Lower leg skin (tissue), 4 donors: Measurements from ENCODE around the gene RSPH9. TPM values are rescaled to one million over a fixed set of nuclear protein-coding genes. Genes with fewer than 3 reads are reported as not detected.
A peak's percentile ranks its signal among the peaks of the same experiment; 100 is the strongest.

Experiments
- DNase-seq, 2 donors: peaks; one replicate each; pipeline ENCODE4 v3.0.0-alpha.2; 2019; ENCODE audit warnings: low spot score in 2 of 2
- H3K4me3 ChIP-seq: fragments of 200-600 bp; sonication (generic); 2 replicates; pipeline ENCODE4 v1.5.1; 2017; ENCODE audit warnings: mild to moderate bottlenecking, low read depth; ENCODE audit not compliant: poor library complexity, severe bottlenecking
- POLR2A ChIP-seq, 2 donors: fragments of 450-650 bp; IDR thresholded peaks; one replicate each; pipeline ENCODE4 v1.6.1; 2016 to 2017; ENCODE audit warnings: antibody characterized with exemption in 2 of 2, mild to moderate bottlenecking in 1 of 2, moderate library complexity in 1 of 2
- WGBS, 2 donors: methylation state at CpG; one replicate each; pipeline ENCODE4 v1.1.5; 2018; 5-methylcytosine and 5-hydroxymethylcytosine counted together
- intact Hi-C: fragments of 100-400 bp; cut with DNase I; formaldehyde crosslinking; loops from one replicate; pipeline ENCODE4 v1.15.0; 2023; ENCODE audit warnings: low total_unique reads
- total RNA-seq, 4 donors: library from RNA; depleted of rRNA; stranded (reverse); fragments of >200 nt; gene quantifications; one replicate each; pipeline ENCODE4 v1.1.0, GENCODE V29; 2016
- TF ChIP-seq, protein P1 (sequence below), 3 donors: fragments of 450-650 bp; IDR thresholded peaks; one replicate each; pipeline ENCODE4 v1.5.1; 2016; ENCODE audit warnings: antibody characterized with exemption in 3 of 3, mild to moderate bottlenecking in 3 of 3, moderate library complexity in 2 of 3

Gene RSPH9
- total RNA-seq, 4 donors from 2014 or later: 0.17 to 0.42 TPM; not detected in 2

DNA sequence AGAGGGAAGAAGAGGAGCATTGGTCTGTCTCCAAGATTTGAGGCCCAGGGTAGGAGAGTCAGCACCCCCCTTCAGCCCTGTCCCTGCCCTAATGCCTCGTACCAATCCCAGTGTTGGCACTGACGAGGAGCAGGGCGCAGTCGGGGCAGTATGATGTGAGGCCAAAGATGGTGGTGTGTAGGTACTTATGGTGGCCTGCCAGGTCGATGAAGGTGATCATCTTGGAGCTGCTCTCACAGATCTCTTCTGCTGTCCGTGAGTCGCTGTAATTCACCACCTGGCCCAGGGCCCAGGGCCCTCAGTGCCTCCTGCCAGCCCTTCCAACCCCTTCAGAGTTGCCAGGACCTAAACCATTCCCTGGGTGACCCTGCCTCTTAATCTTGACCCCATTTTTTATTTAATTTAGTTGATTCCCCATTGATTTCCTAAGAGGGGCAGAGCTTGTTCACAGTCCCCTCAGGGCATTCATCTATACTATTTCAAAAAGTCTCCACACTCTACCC is 20.0 kb upstream of the RSPH9 start:
- TF ChIP-seq POLR2A (IDR thresholded peaks at IDR 0.05): no peak
- DNase-seq: peak in 1 of 2 donors; percentile 84
- intact Hi-C loops: no loop called here
- WGBS, 2 donors: 77 to 86% methylated on average over 7 of the region's 7 CpGs
- no peak overlapping the region for H3K4me3 ChIP-seq

DNA sequence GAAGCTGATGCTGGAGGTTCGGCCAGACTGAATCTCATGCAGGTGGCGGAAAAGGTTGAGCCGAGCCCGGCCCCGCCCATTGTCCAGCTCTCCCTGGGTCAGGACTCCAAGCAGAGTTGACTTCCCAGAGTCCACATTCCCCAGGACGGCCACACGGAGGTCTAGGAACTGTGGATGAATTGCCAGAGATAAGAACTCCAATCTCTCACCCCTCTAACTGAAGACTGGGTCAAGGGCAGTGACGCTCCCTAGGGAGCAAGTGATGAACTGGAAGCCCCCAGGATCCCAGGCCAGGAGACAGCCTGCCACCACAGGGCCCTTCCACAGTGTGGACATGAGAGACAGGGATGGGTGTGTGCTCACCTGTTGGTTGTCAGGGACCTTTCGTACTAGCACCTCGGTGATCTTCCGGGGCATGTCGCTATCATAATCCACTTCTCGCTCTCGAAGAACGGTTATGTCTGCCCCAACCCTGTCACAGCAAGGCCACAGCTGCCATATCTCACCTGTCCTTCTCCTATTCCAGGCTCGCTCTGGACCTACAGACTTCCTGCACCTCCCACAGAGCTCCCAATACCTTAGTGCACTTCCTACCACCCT is 19.3 kb upstream of the RSPH9 start:
- no peak overlapping the region for H3K4me3 ChIP-seq
- TF ChIP-seq, protein P1, sequence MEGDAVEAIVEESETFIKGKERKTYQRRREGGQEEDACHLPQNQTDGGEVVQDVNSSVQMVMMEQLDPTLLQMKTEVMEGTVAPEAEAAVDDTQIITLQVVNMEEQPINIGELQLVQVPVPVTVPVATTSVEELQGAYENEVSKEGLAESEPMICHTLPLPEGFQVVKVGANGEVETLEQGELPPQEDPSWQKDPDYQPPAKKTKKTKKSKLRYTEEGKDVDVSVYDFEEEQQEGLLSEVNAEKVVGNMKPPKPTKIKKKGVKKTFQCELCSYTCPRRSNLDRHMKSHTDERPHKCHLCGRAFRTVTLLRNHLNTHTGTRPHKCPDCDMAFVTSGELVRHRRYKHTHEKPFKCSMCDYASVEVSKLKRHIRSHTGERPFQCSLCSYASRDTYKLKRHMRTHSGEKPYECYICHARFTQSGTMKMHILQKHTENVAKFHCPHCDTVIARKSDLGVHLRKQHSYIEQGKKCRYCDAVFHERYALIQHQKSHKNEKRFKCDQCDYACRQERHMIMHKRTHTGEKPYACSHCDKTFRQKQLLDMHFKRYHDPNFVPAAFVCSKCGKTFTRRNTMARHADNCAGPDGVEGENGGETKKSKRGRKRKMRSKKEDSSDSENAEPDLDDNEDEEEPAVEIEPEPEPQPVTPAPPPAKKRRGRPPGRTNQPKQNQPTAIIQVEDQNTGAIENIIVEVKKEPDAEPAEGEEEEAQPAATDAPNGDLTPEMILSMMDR (IDR thresholded peaks at IDR 0.05): no peak
- no peak for TF ChIP-seq POLR2A (IDR thresholded peaks at IDR 0.05)
- intact Hi-C loops: no loop called here
- 94 to 95% methylated on average over 16 of the region's 16 CpGs for WGBS, 2 donors
- DNase-seq: peak in 1 of 2 donors; percentile 84

DNA sequence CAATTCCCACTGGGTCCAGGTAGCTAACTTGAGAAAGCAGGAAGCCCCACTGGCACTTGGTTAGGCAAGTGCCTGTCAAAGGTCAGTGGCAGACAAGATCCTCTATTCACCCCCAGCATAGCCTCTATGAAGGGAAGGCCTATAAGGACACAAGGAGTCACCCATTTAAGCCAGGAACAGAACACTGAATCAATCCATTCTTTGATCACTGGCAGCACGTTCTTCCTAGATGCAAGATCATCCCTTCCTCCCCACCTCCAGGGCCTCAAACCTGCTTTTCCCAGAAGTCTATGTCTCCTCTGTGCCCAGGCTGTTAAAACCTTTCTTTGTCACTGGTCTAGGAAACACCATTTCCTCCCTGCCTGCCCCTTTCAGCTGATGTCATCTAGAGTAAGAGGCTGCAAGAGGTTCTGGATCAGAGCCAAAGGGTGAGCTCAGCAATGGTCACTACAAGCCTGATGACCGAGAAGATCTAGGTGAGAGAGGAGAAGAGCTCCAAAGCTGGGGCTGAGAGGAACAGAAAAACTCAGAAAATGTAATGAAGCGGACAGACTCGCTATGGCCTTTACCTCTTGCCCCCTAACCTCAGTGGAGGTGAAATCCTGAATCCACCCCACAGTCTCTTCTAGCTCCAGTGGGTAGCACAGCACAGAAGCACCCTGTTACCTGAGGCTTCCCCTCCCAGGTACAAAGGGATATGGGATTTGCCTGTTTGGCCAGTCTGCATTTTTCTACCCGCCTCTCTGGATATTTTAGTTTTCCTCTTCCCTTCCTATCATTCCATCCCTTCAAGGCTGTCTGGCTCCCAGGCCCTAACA is 17.6 kb upstream of the RSPH9 start:
- DNase-seq: peak; percentile 75 to 90
- TF ChIP-seq, protein P1 (IDR thresholded peaks at IDR 0.05): no peak
- TF ChIP-seq POLR2A (IDR thresholded peaks at IDR 0.05): no peak
- intact Hi-C loops: no loop called here
- H3K4me3 ChIP-seq: no peak overlapping the region
- 60 to 65% methylated on average over 5 of the region's 5 CpGs for WGBS, 2 donors

DNA sequence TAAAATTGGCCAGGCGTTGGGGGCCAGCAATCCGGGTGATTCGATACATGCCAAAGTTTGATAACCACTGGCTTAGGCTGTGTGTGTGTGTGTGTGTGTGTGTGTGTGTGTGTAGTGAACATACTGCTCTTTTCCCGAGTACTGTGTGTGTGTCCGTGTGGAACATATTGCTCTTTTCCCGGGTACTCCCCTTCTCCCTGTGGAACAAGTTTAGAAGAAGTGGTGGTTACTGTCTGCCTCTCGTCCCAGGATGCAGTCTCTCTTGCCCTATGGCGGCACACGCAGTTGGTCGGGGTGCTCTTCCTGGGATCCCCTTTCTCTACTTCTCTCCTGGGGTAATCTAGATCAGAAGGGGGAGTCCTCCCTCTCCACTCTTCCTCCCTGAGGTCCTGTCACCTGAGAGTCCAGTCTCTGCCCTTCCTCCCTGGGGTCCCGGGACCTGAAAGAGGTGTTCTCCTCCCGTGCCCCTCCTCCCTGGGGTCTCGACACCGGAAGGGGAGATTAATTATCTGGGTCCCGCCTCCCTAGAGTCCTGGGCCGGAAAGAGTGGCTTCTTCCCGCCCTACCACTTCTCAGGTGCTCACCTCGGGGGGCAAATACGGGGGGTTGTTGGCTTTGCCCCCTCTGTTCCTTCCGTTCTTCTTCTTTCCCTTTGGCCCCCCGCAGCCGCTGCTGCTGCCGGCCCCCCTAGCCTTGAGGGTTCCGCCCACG is 16.3 kb upstream of the RSPH9 start:
- DNase-seq: peak; percentile 46 to 92
- peak overlapping the region; percentile 73 for H3K4me3 ChIP-seq
- TF ChIP-seq, protein P1 (IDR thresholded peaks at IDR 0.05): no peak
- TF ChIP-seq POLR2A (IDR thresholded peaks at IDR 0.05): no peak
- intact Hi-C loops: no loop called here
- 0 to 1% methylated on average over 25 of the region's 25 CpGs for WGBS, 2 donors

DNA sequence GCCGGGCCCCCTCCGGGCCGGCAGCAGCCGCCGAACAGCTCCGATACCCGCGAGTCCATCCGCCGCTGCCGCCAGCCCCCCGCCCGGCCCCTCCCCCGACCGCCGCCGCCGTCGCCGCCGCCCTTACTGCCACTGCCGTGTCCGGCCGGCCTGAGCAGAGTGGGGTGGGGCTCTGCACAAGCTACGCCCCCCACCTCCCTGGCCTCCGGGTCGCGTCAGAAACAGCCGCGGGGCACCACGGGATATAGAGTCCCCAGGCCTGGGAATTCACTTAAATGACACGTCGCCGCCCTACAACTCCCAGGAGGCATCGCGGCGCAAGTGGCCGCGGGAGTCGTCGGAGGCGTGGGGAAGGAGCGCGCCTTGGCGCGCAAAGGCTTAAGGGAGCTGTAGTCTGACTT is 15.7 kb upstream of the RSPH9 start, which contains the start of gene GTPBP2:
Gene GTPBP2, minus strand, starts transcription at position 161 of the 401 bp plus-strand sequence. Its CDS starts 102 bp downstream, at position 59.
- peak; percentile 99 to 100 for DNase-seq
- H3K4me3 ChIP-seq: peak within 1 kb of the TSS; percentile 73
- TF ChIP-seq, protein P1 (IDR thresholded peaks at IDR 0.05): no peak
- 0 to 2% methylated on average over 11 to 35 of the region's 46 CpGs for WGBS, 2 donors
- intact Hi-C loops: no loop called here
